DMS53 treated with DMSO at 0.1 percent for 48 hours (cell line): ENCODE results near the gene RPRM.
"Not testable (repeated sequence)": the region's sequence is repeated elsewhere in the genome, so short reads cannot be mapped to it uniquely, and the experiment has no call there.

ENCODE experiments used
- DNase-seq: peaks from one replicate; lab custom pipeline; 2025; ENCODE audit not compliant: unreplicated experiment; lab: John Stamatoyannopoulos, UW

Gene RPRM

DNA sequence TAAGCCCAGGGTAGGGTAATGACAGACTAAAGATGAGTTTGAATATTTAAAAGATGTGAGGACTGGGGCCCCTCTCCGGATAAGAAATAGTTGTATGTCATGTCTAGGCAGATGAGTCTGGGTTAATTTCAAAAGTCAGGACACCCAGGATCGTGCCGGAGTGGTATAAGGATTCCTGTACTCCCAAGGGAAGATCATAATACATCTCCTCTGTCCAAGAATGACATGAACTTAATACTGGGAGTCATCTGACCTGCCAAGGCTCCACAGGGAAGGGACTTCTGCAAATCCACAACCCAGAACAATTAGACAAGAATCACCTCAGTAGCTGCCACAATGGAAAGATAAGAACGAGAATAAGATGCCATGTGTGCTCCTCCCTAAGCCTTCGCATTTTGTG is 17.1 kb downstream of the RPRM start:
- DNase-seq: no peak

DNA sequence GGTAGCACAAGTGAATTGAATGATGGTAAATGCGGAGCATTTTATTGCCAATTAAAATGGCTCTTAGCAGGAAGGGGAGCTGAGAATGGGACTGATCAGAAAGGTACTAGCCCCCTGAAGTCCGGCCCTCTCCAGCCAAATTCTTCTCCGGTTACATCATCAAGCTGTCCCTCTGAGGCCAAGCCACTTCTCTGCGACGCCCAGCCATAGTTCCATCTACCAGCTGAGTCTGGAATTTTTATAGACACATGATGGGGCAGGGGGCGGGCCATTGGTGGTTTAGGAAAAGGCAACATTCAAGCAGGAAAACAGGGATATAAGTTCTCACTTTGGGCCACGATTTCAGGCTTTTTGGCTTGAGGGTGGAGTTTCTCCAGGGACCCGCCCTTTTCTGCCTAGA is 22.7 kb downstream of the RPRM start:
- no peak for DNase-seq

DNA sequence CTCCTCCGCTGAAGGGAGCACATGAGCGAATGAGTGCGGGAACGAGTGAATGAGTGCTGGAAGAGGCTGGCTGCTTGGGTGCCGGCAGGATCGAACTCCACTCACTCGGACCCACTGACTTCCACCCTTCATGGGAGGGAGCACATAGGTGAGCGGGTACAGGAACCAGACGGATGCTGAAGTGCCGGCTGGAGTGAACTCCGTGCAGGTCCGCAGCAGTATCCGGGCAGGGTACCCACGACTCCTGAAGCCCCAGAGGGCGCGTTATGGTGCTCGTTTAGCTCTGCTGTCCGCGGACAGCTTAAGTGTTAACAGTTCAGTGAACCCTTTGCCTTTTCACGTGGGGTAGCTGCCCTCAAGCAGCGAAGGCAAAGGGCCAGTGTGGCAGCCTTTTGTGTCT is 23.2 kb downstream of the RPRM start:
- DNase-seq: no peak

DNA sequence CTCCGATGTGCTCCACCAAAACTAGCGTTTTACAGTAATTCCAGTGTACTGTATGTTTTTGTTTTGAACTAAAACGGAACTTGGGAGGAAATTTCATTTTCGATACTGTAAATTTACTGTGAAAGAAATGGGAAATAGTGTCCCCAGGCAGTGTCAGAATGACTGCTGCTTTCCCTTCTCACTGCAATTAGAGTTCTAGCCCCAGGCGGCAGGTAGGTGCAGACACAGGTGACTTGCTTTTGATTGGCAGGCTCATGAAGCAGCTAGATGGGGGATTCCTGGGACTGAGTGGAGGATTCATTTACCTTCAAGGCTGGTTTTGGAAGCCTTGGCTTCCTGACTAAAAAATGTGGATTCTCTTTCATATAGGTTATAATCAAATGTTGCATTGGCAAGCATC is 27.0 kb downstream of the RPRM start:
- no peak for DNase-seq

DNA sequence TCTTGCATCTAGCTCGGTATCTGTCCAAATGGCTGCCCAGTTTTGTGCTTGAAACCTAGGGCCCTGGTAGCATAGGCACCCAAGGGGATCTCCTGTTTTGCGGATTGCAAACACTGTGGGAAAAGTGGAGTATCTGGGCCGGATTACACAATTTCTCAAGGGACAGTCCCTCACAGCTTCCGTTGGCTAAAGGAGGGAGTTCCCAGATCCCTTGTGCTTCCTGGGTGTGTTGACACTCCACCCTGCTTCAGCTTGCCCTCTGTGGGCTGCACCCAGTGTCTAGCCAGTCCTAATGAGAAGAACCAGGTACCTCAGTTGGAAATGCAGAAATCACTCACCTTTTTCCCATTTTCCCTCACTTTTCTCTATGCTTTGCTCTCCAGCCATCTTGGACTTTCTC is 35.5 kb downstream of the RPRM start:
- DNase-seq: no peak

DNA sequence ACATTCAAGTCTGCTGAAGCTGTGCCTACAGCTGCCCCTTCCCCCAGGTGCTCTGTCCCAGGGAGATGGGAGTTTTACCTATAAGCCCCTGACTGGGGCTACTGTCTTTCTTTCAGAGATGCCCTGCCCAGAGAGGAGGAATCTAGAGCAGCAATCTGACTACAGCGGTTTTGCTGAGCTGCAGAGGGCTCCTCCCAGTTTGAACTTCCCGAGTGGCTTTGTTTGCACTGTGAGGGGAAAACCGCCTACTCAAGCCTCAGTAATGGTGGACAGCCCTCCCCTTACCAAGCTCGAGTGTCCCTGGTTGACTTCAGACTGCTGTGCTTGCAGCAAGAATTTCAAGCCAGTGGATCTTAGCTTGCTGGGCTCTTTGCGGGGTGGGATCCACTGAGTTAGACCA is 35.9 kb downstream of the RPRM start:
- DNase-seq: not testable (repeated sequence)

DNA sequence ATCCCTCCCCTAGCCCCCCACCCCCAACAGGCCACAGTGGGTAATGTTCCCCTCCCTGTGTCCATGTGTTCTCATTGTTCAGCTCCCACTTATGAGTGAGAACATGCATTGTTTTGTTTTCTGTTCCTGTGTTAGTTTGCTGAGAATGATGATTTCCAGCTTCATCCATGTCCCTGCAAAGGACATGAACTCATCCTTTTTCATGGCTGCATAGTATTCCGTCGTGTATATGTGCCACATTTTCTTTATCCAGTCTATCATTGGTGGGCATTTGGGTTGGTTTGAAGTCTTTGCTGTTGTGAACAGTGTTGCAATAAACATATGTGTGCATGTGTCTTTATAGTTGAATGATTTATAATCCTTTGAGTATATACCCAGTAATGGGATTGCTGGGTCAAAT is 38.5 kb downstream of the RPRM start:
- DNase-seq: not testable (repeated sequence)

DNA sequence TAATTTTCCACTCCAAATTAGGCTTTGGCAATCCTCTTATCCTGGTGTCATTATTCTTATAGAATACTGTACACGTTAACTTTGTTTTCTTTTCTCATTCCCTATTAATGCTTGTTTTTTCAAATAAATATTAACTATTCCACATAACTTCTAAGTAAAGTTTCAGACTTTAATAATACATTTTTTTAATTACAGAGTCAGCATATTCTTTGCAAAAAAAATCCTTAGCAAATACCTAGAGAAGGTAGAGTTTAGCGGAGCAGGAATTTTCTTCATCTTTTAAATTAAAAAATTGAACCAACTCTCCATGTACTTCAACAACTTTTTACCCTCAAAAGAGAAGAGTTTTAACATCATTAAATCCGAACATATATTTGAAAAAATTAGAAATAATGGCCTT is 45.2 kb downstream of the RPRM start:
- no peak for DNase-seq

DNA sequence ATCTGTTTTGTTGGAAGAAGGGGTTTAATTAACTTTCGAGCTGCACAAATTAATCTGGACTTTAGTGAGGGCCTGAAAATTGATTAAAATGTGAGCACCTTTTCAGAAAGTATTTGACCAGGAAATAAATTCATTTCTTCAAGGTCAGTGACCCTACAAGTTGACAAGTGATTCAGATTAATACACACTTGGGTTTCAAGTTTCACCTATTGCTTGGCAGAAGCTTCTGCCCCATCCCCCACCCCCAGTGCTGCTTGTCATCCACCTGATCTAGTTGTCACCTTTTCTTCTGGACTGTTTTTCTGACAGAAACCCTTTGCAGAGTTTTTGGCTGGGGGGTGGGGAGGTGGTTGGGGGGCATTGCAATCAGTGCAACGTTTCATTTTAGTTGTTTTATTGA is 46.2 kb downstream of the RPRM start:
- peak; percentile 11 for DNase-seq

DNA sequence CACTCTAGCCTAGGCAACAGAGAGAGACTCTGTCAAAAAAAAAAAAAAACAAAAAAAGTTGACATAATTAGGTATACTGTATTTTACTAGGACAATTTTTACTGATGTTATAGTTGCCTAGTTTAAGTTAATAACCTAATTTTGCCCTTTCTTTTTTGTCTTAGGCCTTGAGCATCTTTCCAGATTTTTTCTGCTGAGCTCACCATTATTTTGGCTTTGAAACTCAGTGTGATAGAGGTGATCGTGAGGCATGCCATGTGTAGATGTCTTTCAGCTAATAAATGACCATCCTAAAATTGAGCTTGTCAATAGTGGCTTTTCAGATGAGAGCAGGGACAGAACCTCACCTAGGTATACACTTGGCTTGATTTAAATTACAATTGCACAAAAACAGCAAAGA is 47.4 kb downstream of the RPRM start:
- DNase-seq: no peak
